Mesothelial cell of epicardium (in vitro differentiated cells): ENCODE data around the gene RUNX1. TPM values are rescaled to one million over a fixed set of nuclear protein-coding genes. Genes with fewer than 3 reads are reported as not detected.
A peak's percentile ranks its signal among the peaks of the same experiment; 100 is the strongest.

ENCODE experiments used
- DNase-seq, 2 experiments: peaks; one replicate each; pipeline ENCODE4 v3.0.0; 2021; ENCODE audit warnings: low spot score in 2 of 2; ENCODE audit not compliant: unreplicated experiment in 2 of 2
- H3K27ac Mint-ChIP-seq: 2 replicates; pipeline ENCODE4 v1.8.0; 2021; ENCODE audit warnings: mixed read lengths
- H3K27me3 Mint-ChIP-seq: 2 replicates; pipeline ENCODE4 v1.8.0; 2021; ENCODE audit warnings: low read depth, mixed read lengths
- H3K36me3 Mint-ChIP-seq: 2 replicates; pipeline ENCODE4 v1.8.0; 2021; ENCODE audit warnings: mixed read lengths
- H3K4me1 Mint-ChIP-seq: 2 replicates; pipeline ENCODE4 v1.8.0; 2021; ENCODE audit warnings: mixed read lengths
- H3K4me3 Mint-ChIP-seq: 2 replicates; pipeline ENCODE4 v1.8.0; 2021; ENCODE audit warnings: mild to moderate bottlenecking, moderate library complexity, mixed read lengths
- H3K9me3 Mint-ChIP-seq: 2 replicates; pipeline ENCODE4 v1.8.0; 2021; ENCODE audit warnings: mixed read lengths
- total RNA-seq: library from RNA; stranded (reverse); gene quantifications from 3 replicates; pipeline ENCODE4 v1.2.1, GENCODE V29; 2021
- TF ChIP-seq, protein P1 (sequence below): fragments of 200-600 bp; sonication (generic); IDR thresholded peaks from one replicate; pipeline ENCODE4 v1.5.0; 2021; ENCODE audit warnings: antibody characterized with exemption; ENCODE audit not compliant: unreplicated experiment

Gene RUNX1
- total RNA-seq, 1 donor from 2014 or later: 41.2 TPM

DNA sequence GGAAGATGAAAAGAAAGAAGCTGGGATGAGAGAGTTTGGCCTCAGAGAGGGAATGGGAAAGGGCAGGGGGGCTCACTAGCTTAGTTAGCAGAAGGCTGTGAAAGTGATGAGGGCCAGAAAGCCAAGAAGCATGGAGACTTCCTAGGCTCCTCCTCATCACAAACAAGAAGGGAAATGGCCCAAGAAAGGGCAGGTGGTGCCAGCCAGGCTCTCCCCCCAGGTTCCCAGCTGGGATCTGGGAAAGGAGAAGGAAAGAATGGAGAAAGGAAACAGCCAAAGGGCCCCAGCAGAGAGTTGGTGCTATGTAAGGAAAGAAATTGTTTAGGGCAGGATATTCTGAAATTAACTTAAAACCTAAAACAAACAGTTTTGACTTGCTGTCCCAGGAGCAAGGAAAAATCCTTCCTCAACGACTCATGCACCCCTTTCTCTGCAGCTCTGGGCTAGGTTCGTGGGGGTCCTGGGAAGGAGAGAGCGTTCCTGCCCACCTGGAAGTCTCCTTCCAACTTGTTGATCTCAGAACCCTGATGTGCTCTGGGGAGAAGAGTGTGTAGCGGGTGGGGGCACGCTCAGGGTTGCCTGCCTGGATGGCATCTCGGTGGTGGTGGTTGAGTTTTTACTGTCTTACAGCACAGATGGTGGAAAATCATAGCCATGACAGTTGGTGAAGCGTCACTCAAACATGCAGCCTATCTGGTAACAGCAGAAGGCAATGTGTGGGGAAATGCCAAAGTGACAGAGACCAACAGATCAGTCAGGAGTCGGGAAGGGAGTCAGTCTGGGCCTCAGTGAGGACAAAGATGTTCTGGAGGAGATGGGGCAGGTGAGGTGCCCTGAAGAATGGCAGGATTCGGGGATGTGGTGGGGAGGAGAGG is 233.0 kb downstream of the RUNX1 start:
- Mint-ChIP-seq H3K27me3 (no peaks in the 10 kb centered on the region), H3K9me3 (no peaks in the 10 kb centered on the region), H3K27ac (peak overlapping the region; percentile 90), H3K4me1 (peaks cover 83% of the 10 kb centered on the region), H3K36me3 (peaks cover 8% of the 10 kb centered on the region), H3K4me3 (no peak overlapping the region)
- DNase-seq: no peak
- TF ChIP-seq, protein P1, sequence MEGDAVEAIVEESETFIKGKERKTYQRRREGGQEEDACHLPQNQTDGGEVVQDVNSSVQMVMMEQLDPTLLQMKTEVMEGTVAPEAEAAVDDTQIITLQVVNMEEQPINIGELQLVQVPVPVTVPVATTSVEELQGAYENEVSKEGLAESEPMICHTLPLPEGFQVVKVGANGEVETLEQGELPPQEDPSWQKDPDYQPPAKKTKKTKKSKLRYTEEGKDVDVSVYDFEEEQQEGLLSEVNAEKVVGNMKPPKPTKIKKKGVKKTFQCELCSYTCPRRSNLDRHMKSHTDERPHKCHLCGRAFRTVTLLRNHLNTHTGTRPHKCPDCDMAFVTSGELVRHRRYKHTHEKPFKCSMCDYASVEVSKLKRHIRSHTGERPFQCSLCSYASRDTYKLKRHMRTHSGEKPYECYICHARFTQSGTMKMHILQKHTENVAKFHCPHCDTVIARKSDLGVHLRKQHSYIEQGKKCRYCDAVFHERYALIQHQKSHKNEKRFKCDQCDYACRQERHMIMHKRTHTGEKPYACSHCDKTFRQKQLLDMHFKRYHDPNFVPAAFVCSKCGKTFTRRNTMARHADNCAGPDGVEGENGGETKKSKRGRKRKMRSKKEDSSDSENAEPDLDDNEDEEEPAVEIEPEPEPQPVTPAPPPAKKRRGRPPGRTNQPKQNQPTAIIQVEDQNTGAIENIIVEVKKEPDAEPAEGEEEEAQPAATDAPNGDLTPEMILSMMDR: no peak

DNA sequence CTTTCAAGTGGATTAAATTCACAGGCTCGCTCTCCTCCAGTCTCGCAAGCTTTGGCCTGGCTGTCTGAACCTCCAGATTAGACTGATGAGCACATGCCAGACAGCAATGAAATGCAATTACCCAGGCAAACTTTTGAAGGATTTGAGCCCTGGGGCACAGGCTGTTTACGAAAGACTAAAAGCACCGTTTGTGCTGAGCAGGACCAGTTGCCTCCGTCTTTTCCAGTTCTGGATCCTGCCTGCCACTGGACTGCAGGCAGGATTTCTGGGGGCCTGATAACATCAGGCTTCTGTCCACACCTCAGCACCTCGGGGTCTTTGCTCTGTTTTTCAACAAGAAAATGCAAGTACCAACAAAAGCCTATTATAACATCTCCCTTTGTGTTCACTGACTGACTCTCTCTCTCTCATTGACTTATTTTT is 234.6 kb downstream of the RUNX1 start:
- H3K4me3 Mint-ChIP-seq: no peak overlapping the region
- peaks cover 80% of the 10 kb centered on the region for H3K4me1 Mint-ChIP-seq
- H3K36me3 Mint-ChIP-seq: peaks cover 6% of the 10 kb centered on the region
- H3K9me3 Mint-ChIP-seq: no peaks in the 10 kb centered on the region
- TF ChIP-seq, protein P1: no peak
- H3K27me3 Mint-ChIP-seq: no peaks in the 10 kb centered on the region
- DNase-seq: no peak
- peak overlapping the region; percentile 90 for H3K27ac Mint-ChIP-seq

DNA sequence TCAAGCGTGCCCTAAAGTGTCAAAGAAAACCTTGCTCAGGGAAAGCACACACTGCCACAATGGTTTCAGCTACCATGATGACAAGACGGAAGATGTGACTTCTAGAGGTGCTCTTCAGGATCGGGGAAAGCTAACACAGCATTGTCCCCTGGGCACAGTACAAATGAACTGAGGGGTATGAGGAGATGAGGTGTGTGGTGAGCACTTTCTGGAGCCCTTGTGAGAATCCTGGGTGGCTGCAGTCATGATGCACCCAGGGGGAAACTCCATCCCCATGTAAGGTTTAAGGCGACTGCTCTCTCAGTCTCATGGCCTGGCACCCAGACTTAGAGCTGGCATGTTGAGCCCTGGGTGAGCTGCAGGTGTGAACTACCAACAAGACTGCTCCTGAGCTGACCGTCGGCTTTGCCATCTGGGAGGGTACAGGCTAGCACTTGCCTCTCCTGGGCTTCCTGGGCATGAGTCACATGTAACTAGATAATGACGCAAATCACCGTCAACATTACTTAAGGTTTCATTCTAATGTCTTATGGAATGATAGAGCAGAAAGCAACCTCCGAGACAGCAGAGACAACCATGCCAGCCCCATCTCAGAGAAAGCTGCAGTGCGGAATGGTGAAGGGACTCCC is 235.7 kb downstream of the RUNX1 start:
- Mint-ChIP-seq H3K27me3 (no peaks in the 10 kb centered on the region), H3K4me3 (no peak overlapping the region), H3K4me1 (peaks cover 69% of the 10 kb centered on the region), H3K9me3 (no peaks in the 10 kb centered on the region), H3K36me3 (peaks cover 17% of the 10 kb centered on the region), H3K27ac (peak overlapping the region; percentile 90)
- no peak for DNase-seq
- TF ChIP-seq, protein P1: no peak

DNA sequence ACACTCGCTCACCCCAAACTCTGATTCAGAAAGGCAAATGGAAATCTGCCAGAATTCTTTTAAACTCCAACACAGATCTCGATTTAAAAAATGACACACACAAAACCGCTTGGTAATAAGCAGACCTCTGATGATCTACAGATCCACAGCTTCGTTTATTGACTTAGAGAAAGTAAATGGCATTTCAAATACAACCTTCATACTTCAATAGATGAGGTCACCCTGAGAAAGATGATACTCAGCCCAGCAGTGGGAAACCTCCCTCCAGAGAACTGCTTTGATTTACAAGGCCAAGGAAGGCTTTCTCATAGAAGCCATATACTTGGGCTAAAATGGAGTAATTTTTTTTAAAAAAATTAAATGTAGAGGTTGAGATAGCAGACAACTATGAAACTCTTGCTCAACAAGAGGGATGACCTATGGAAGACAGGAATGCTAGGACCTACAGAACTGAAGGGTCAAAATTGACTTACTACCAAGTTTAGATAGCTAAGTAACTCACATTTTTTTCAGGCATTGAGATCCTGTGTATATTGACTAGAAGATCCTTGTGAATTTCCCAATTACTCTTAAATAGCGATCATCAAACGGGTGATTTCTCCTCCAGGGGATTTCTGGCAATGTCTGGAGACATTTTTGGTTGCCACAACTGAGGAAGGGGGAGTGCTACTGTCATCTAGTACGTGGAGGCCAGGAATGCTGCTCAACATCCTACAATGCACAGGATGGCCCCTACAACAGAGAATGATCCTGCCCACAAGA is 236.4 kb downstream of the RUNX1 start:
- TF ChIP-seq, protein P1: no peak
- Mint-ChIP-seq H3K9me3 (no peaks in the 10 kb centered on the region), H3K4me3 (no peak overlapping the region), H3K27me3 (no peaks in the 10 kb centered on the region), H3K4me1 (peaks cover 62% of the 10 kb centered on the region), H3K36me3 (peaks cover 22% of the 10 kb centered on the region), H3K27ac (peak overlapping the region; percentile 90)
- no peak for DNase-seq

DNA sequence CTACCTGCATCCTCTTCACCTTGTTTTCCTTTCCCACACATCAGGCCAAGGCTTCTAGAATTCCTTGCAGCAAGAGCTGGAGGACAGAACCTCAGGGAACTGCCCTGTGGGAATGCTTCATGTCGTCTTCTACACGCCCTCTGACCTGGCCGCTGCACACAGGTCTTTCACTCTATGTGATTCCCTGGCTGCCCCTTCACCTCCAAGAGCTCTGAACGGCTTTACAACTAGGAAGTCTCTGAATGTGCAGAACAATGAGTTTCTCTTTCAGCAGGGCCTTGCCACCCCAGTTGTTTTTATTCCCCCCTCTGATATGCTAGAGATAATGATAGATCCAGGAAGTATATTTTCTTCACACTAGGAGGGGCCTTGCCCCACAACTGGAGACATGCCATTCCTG is 237.7 kb downstream of the RUNX1 start:
- H3K9me3 Mint-ChIP-seq: peaks cover 7% of the 10 kb centered on the region
- H3K36me3 Mint-ChIP-seq: peaks cover 31% of the 10 kb centered on the region
- peak overlapping the region; percentile 90 for H3K27ac Mint-ChIP-seq
- DNase-seq: no peak
- H3K4me3 Mint-ChIP-seq: no peak overlapping the region
- H3K27me3 Mint-ChIP-seq: no peaks in the 10 kb centered on the region
- H3K4me1 Mint-ChIP-seq: peaks cover 52% of the 10 kb centered on the region
- TF ChIP-seq, protein P1: no peak
